T47D (cell line): ENCODE results near the gene CDS1.
"Not testable (repeated sequence)": the region's sequence is repeated elsewhere in the genome, so short reads cannot be mapped to it uniquely, and the experiment has no call there.

Experiments used
- DNase-seq, 2 experiments: peaks; one replicate each; pipeline versions ENCODE4 v3.0.0 to v3.0.0-alpha.2; 2011 to 2012; ENCODE audit warnings: low read depth in 1 of 2, low spot score in 1 of 2
- JUND ChIP-seq: IDR thresholded peaks from 2 replicates; pipeline ENCODE4 v1.6.1; 2012; ENCODE audit warnings: low read depth
- in situ Hi-C: cut with HindIII; loops from 2 replicates; pipeline ENCODE4 v1.10.0; 2016; ENCODE audit warnings: low sequenced_read_pairs, low pct_unique_long_range_greater_than_20kb

The CDS1 gene

DNA sequence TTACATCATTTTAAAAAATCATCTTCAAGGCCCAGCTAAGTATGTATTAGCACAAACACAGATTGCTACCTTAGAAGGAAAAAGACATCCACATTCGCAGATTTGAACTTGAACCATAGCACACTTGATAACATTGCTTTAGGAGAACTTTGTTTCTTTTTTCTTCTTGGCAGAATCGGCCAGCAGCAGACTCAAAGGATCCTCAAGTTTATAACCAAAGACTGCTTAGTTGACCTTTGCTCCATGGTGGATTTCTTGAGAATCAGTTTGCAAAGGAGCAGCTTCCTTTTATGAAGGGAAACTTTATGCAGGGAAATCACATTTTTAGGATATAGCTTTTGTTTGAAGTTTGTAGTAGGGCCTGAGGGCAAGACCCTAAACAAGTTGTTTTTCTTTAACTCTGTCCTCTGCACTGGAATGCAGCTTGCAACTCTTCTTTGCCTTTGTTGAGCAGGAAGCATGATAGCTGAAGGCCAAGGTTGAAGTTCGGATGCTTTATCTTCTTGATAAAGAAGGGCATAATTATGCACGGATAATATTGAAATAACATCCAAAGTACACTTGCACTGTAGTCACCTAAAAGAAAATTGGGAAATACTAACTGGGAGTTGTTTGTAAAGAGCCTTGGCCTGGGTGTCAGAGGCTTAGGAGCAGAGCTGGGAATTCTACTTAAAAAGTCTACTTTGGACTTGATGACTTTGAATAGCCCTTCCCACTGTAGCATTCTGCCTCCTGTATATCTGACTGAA is 78.4 kb downstream of the CDS1 start:
- no peak for DNase-seq
- TF ChIP-seq JUND = no peak
- in situ Hi-C loops = no loop called here

- in situ Hi-C loops, DNase-seq: not testable (repeated sequence)
These were observed 81.8 kb downstream of the CDS1 start for GRCh38 chr4:84664767-84665166.

- in situ Hi-C loops = no loop called here
- DNase-seq = no peak
- no peak for TF ChIP-seq JUND
These were observed 83.5 kb downstream of the CDS1 start for GRCh38 chr4:84666439-84666838.

- no peak for TF ChIP-seq JUND
- in situ Hi-C loops = no loop called here
- DNase-seq = no peak
These were observed 86.3 kb downstream of the CDS1 start for GRCh38 chr4:84669201-84669600.

GRCh38 chr4:84672177-84672576 is 89.2 kb downstream of the CDS1 start:
- TF ChIP-seq JUND = no peak
- in situ Hi-C loops = no loop called here
- no peak for DNase-seq

DNA sequence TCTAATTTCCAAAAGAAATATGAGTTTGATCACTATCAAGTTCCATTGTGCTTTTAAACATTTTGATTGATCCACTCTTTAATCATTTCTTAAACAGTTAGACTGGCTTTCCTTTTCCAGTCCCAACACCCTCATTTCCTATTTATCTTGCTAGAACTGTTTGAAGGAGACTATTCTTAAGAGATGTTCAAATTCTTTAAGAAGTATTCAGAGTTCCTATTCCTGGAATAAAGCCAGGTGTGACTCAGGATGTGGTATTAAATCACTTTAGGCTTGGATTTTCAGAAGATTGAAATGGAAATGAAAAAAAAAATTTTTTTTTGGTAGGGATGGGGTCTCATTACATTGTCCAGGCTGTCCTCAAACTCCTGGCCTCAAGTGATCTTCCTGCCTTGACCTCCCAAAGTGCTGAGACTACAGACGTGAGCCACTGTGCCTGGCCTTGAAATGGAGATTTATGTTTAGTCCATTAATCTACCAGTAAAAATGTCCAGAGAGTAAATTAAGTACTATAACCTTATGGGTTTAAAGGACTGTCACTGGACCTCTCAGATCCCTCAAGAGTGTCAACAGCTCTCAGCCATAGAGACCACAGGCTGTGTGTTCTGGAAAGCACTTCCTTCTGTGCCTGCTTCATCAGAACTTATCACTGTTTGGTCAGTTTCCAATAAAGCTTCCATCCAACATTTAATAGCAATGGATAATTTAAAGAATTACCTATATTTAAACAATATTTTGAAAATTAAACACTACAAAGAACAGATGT is 90.7 kb downstream of the CDS1 start:
- no peak for DNase-seq

DNA sequence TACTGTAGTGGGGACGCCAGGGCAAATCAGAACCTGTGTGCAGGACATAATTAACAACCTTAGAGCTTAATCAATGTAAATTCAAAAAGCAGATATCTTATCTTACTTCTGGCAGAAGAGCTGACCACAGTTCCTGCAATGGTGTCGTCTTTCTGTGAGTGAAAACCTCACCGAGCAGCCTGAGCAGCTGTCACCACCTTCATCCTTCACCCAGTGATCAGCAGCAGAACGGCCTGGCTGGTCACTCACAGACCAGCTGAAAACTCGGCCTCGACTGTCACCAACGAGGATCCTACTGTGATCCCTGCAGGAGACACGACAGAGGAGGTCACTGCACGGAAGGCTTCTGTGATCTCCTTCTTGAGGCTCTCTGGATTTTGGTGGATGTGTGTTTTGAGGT is 94.2 kb downstream of the CDS1 start:
- in situ Hi-C loops = no loop called here
- no peak for DNase-seq
- no peak for TF ChIP-seq JUND

More for the DNA sequence above, 90.7 kb downstream of the CDS1 start:
- TF ChIP-seq JUND = no peak
- in situ Hi-C loops = no loop called here

GRCh38 chr4:84677995-84678394 is 95.1 kb downstream of the CDS1 start:
- DNase-seq = no peak
- in situ Hi-C loops = no loop called here
- no peak for TF ChIP-seq JUND

DNA sequence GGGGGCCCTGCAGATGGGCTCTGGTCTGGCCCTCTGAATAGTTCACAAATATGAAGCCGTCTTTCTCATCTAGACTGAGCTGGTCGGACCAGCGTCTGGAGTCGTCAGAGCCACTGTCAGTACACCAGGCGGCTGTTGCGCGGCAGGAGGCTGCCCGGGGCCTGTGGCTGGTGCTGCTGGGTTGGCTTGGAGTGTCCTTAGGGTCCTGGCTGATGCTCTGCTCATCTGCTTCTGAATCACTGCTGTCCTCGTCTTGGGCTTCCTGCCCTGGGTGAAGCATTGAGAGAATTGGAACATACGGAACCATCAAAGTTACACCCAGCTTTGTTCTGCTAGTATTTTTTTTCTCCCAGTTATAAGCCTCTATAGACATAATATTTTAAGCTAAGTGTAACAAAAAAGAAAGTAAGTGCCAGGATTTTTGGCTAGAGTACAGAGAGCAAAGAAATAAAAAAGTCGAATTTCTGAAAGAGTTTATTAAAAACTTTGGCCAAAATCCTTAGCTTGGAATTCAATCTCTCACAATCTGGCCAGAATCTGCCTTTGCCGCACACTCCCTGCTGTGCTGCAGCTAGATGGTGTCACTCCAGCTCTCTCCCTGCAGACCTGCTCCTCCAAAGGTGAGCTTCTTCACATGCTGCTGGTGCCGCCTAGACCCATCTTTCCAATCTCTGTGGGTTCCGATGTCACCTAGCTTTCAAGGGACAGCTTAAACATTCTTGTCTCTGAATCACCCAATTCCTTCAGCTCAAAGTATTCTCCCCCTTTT is 96.2 kb downstream of the CDS1 start:
- TF ChIP-seq JUND = no peak
- in situ Hi-C loops = no loop called here
- DNase-seq = no peak

- in situ Hi-C loops = no loop called here
- no peak for TF ChIP-seq JUND
- no peak for DNase-seq
These were observed 98.0 kb downstream of the CDS1 start for GRCh38 chr4:84680956-84681355.

DNA sequence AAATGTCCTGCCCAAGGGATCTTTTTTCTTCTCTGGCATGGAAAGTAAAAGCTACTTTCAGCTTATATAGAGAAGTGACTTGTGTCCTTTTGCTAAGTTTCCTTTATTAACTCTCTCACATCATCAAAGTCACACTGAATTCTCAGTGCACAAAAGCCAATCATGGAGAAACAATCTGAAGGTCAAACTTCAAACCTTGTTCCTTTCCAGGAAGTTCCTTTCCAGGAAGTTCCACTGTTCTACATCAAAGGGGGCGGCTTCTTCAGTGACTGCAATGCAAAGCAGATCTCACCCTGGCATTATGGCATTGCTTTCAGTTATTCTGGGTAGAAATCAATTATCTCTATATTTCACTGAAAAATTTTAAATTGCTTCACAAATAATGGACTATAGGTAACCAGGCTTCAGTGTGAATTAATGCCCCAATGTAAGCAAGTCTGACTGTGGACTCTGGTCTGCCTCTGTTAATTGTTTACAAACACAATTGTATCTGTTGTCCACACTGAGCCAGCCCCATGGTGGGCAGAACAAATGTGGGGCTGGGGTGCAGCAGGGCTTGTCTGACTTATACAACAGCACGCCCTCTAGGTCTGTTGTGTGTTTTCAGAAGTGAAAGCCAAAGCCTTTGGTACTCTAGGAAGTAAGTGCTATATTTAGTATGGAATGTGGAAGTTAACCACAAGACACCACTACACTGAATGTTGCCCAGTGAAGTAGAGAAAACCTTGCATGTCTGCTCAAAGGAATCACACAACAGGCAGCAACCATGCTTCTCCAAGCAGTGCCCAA is 98.8 kb downstream of the CDS1 start:
- in situ Hi-C loops = no loop called here
- DNase-seq = peak; percentile 18 to 62
- no peak for TF ChIP-seq JUND

DNA sequence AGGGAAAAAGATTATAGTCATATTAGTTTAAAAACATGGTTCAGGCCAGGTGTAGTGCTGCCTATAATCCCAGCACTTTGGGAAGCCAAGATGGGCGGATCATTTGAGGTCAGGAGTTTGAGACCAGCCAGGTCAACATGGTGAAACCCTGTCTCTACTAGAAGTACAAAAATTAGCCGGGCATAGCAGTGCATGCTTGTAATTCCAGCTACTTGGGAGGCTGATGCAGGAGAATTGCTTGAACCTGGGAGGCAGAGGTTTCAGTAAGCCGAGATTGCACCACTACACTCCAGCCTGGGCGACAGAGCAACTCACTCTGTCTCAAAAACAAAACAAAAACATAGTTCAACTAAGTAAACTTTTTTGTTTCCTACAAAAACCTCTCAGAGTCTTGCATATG is 99.7 kb downstream of the CDS1 start:
- DNase-seq, in situ Hi-C loops: not testable (repeated sequence)
